Measurements from ENCODE around the gene SLITRK2.

SLITRK2 gene

GRCh38 chrX:145817331-145818185, at the start of gene SLITRK2:
TSS of gene SLITRK2 (plus strand) at chrX:145817829. CDS start at chrX:145822426, 4,597 bp downstream.
- DNase-seq: peak; percentile 72

DNA sequence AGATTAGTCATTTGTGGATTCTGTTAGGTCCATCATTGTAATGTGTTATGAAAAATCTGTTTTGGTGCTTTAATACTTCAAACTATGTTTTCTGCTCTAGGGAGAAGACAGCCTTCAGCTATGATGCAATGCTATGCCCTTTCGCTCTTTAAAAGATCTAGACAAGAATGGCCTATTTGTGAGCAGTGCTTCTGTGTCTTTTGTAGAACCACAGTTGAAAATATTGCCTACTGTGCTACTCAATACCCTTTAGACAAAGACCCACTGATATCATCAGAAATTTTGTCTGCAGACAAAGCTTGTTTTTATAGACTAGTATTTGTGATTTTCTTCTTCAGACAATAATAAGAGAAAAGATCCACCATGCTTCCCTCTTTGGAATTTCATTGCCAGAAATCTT, 44.6 kb upstream of the SLITRK2 start:
- no peak for DNase-seq

GRCh38 chrX:145792281-145792680, 25.3 kb upstream of the SLITRK2 start:
- DNase-seq: no peak

DNA sequence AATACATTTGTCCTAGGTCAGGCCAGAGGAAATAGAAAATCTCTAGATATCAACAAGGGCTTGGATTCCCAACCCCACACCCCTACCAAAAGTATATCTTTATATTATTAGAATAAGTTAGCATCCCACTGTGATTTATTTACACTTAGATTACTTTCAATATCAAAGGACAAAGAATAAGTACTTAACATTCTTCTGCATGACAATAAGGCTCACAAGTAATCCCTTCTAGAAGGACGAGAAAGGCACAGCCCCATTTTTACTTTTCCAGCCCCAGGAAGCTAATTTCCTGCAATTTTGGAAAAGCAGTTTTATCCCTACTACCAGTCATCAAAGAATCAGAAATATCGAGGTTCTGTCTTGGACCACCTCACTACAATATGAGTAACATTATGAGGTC, 14.1 kb upstream of the SLITRK2 start:
- DNase-seq: no peak

DNA sequence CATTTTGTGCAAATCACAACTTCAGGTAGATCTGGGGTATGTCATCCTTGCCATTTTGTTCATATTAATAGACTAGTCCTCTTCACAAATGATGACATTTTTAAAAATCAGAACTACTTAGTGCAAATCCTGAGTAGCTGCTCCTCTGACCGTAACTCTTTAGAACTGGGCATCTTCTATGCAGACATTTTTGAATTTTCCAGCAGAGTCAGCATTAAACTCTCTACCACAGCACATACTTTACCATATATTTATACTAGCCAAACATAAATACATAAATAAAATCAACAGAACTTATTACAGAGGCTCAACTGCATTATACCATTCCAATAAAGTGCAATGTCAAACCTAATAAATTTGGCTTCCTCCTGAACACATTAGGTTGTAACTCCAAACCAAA, 4.5 kb upstream of the SLITRK2 start:
- DNase-seq: no peak

GRCh38 chrX:145816601-145817315, 871 bp upstream of the SLITRK2 start:
- peak; percentile 59 for DNase-seq

DNA sequence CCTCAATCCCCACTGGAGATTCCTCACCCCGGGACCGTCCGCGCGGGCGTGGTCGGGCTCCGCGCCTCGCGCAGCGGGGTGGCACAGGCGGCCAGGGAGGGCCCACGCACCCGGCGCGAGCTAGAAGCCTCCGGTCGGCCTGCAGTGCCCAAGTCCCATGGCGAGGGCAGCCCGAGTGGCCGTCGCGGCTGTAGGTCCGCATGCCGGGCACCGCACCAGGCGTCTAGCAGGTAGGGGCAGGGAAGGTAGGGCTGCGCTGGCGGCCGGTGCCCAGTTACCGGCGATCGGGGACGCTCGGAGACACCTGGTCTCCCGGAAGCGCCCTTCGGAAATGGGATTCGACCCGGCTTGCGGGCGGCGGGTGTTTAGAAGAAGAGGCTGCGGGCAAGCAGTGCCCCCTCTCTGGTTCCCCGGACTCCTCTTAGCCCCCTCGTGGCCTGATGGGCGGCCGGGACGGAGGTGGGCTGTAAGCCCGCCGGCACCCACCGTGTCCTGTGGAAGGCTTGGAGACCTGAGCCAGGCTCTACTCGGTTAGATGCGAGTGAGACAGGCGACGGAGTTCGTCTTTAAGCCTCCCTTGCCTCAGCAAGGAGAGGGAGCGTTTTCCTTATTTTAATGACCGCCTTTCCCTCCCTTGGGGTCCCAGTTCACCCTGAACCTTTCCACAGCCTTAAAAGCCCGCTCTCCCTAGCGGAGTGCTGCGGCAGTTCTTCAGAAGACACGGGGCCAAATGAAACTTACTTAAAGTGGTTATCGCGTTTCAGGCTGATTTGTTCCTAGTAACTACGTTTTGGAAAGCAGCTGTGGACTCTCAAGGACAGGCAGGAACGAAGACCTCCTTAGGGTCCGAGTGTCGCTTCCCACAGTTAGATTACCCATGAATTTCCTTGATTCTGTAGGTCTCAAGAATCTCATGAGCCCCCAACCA, 821 bp downstream of the SLITRK2 start:
- no peak for DNase-seq

GRCh38 chrX:145820825-145821224, 3.2 kb downstream of the SLITRK2 start:
- DNase-seq: no peak

GRCh38 chrX:145821291-145821897, 3.8 kb downstream of the SLITRK2 start:
- peak; percentile 69 for DNase-seq

GRCh38 chrX:145821898-145822571, 4.4 kb downstream of the SLITRK2 start:
- DNase-seq: no peak

GRCh38 chrX:145823132-145823531, 5.5 kb downstream of the SLITRK2 start:
- no peak for DNase-seq

DNA sequence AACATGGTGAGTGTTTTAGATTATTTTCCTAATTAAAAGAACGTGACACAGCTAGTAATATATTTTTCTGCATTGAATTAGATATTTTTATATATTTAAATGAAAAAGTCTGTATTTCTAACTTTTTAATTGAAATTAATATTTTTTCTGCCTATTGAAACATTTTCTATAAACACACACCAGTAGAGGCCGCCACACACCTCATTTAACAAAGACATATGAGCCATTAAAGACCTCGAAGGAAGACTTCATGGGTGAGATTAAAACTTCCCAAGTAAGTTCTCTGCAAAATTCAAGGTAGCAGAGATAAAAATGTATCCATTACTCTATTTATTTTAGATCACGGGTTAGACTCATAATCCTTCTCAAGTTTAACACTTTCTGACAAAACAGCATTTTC, 8.3 kb downstream of the SLITRK2 start:
- DNase-seq: peak; percentile 53

DNA sequence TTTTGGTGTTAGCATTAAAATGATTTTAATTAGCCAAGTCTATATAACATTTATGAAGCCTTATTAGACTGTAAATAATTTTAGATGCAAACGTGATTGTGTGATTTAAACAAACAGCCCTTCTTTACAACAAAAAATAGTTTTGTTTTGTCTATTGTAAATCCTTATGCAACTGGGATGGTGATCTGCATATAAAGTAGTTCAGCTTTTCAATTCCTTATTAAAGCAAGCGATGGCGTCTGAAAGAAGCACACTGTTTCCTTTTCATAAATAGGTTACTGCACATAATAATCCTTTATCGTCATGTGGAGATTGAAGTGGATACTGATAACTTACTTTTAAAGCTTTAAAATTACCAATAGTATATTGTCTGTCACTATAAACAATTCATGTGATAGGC, 8.8 kb downstream of the SLITRK2 start:
- peak; percentile 22 for DNase-seq

DNA sequence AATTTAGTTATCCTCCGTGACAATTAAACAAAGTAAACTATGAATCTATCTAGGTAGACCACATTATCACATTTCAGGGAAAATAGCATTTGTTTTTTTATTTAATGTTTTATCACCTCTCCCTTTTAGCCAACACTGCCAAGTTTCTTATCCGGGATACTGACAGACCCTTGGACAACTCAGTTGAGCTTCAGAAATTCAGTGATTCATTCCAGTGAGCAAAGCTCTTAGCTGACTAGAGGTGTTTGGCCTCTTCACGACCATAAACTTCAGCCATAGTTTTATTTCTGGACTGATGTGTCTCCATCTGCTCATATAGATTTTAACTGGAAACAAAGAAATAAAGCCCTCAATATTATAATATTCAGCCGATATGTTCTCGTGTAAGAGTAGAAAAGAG, 15.2 kb downstream of the SLITRK2 start:
- DNase-seq: no peak

- no peak for DNase-seq
Observed at GRCh38 chrX:145840531-145840930, 22.9 kb downstream of the SLITRK2 start.

GRCh38 chrX:145843146-145843904, 25.7 kb downstream of the SLITRK2 start:
- peak; percentile 40 for DNase-seq

DNA sequence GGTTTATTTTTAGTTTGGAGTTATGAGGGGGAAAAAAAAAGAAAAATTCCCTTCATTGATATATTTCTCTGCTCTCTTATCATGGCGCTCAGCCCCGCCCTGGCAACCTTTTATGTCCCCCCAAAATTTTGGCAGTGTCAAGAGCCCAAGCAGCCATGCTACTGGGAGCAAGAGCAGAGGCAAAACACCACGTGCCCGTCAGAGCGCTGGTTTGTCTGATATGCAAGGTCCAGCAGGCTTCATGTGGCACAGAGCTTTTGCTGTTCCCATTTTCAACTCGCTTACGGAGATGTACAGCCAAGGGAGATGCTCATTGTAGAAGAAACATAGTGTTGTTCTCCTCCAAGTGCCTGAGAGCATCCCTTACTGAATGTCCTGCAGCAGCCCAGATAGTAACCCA, 27.3 kb downstream of the SLITRK2 start:
- peak; percentile 24 for DNase-seq

- DNase-seq: no peak
Observed at GRCh38 chrX:145848448-145848847, 30.8 kb downstream of the SLITRK2 start.

GRCh38 chrX:145848857-145849256, 31.2 kb downstream of the SLITRK2 start:
- DNase-seq: no peak

DNA sequence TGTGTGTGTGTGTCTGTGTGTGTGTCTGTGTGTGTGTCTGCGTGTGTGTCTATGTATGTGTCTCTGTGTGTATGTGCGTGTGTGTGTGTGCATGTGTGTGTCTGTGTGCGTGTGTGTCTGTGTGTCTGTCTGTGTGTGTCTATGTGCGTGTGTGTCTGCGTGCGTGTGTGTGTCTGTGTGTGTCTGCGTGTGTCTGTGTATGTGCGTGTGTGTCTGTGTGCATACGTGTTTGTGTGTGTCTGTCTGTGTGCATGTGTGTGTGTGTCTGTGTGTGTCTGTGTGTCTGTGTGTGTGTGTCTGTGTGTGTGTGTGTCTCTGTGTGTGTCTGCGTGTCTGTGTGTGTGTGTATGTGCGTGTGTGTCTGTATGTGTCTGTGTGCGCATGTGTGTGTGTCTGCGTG, 35.6 kb downstream of the SLITRK2 start:
- DNase-seq: no peak

DNA sequence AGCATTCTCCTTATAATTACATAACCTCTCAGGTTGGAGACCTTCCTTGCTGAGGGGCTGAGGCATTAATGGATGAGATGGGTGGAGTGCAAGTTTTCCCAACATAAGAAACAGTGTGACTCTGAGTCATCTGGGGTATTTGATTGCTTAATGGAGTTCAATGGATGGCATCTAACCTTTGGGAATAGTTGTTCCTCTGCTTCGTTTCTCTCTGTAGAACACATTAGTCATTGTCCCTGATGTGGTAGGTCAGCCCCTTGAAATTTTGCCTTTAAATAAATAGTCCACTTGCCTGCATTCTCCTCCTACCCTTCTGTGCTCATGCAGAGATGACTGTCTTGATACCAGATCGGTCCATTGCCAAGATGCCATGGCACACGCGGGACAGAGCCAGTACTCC, 38.6 kb downstream of the SLITRK2 start:
- DNase-seq: no peak

All from midbrain (tissue), 1 donor.